IMR-90 (cell line): Measurements from ENCODE around the gene ZNRF3. TPM values are rescaled to one million over a fixed set of nuclear protein-coding genes. Genes with fewer than 3 reads are reported as not detected.

Source experiments
- ATAC-seq: fragments of 200-7000 bp; cut with Tn5 transposase; 2 replicates; pipeline ENCODE4 v1.9.1; 2020; ENCODE audit warnings: low read depth, mild to moderate bottlenecking, moderate library complexity
- BruUV-seq: library from RNA; stranded (reverse); fragments of 400-500 nt; replicated peaks from 2 replicates; lab custom pipeline; 2021; lab: Mats Ljungman, UMichigan
- CTCF ChIA-PET: fragments of 300-600 bp; formaldehyde crosslinking; extraction: SDS; loops from one replicate; lab custom pipeline; 2021; ENCODE audit warnings: antibody characterized with exemption; lab: Yijun Ruan, JAX
- POLR2A ChIA-PET: fragments of 300-600 bp; sonication (Branson Sonifier 250); formaldehyde crosslinking; loops from one replicate; lab custom pipeline; 2022; ENCODE audit warnings: antibody characterized with exemption; ENCODE audit not compliant: unreplicated experiment; lab: Charles Lee
- DNase-seq: peaks from one replicate; pipeline ENCODE4 v3.0.0; 2013
- H2AFZ ChIP-seq: replicated peaks from 2 replicates; pipeline ENCODE3; 2013; ENCODE audit warnings: low read length, mild to moderate bottlenecking; ENCODE audit not compliant: poor library complexity
- H2AK5ac ChIP-seq: 2 replicates; pipeline ENCODE4 v1.6.1; 2013; ENCODE audit warnings: low read depth, low read length, inconsistent platforms
- H2AK9ac ChIP-seq: replicated peaks from 2 replicates; pipeline ENCODE3; 2013; ENCODE audit warnings: mild to moderate bottlenecking, low read depth, low read length, moderate library complexity; ENCODE audit not compliant: poor library complexity
- H2BK120ac ChIP-seq: 2 replicates; pipeline ENCODE4 v1.6.1; 2013; ENCODE audit warnings: low read depth, low read length, inconsistent platforms
- H2BK15ac ChIP-seq: 3 replicates; pipeline ENCODE4 v1.6.1; 2013; ENCODE audit warnings: low read depth, low read length, inconsistent platforms
- H2BK20ac ChIP-seq: 2 replicates; pipeline ENCODE4 v1.6.1; 2013; ENCODE audit warnings: low read depth, mild to moderate bottlenecking, inconsistent platforms, low read length, moderate library complexity
- H2BK5ac ChIP-seq: 2 replicates; pipeline ENCODE4 v1.6.1; 2013; ENCODE audit warnings: mild to moderate bottlenecking, low read depth, low read length, inconsistent platforms; ENCODE audit not compliant: poor library complexity, severe bottlenecking
- H3K14ac ChIP-seq: replicated peaks from 2 replicates; pipeline ENCODE4 v1.6.1; 2013; ENCODE audit warnings: low read depth, low read length, inconsistent platforms
- H3K18ac ChIP-seq: 2 replicates; pipeline ENCODE4 v1.6.1; 2013; ENCODE audit warnings: low read depth, low read length, control low read depth
- H3K23ac ChIP-seq: 2 replicates; pipeline ENCODE4 v1.6.1; 2013; ENCODE audit warnings: low read depth, low read length, inconsistent platforms
- H3K27ac ChIP-seq: 2 replicates; pipeline ENCODE4 v1.5.1; 2013; ENCODE audit warnings: mild to moderate bottlenecking, control low read depth, low read length; ENCODE audit not compliant: insufficient read depth
- H3K27me3 ChIP-seq: 2 replicates; pipeline ENCODE4 v1.6.1; 2013; ENCODE audit warnings: low read length; ENCODE audit not compliant: control insufficient read depth, insufficient read depth
- H3K36me3 ChIP-seq: 2 replicates; pipeline ENCODE4 v1.6.1; 2013; ENCODE audit warnings: low read length, mixed read lengths; ENCODE audit not compliant: control insufficient read depth, insufficient read depth
- H3K4ac ChIP-seq: 2 replicates; pipeline ENCODE4 v1.6.1; 2013; ENCODE audit warnings: low read depth, low read length, inconsistent platforms
- H3K4me1 ChIP-seq: 2 replicates; pipeline ENCODE4 v1.6.1; 2013; ENCODE audit warnings: low read length, mixed read lengths; ENCODE audit not compliant: control insufficient read depth, insufficient read depth
- H3K4me2 ChIP-seq: 2 replicates; pipeline ENCODE4 v1.6.1; 2013; ENCODE audit warnings: low read depth, mild to moderate bottlenecking, control low read depth, low read length, moderate library complexity
- H3K4me3 ChIP-seq: 2 replicates; pipeline ENCODE4 v1.5.1; 2013; ENCODE audit warnings: low read depth, mild to moderate bottlenecking, control low read depth, low read length, moderate library complexity; ENCODE audit not compliant: insufficient read depth
- H3K56ac ChIP-seq: 2 replicates; pipeline ENCODE4 v1.6.1; 2013; ENCODE audit warnings: low read length, inconsistent platforms; ENCODE audit not compliant: insufficient read depth; ENCODE audit errors: extremely low read depth
- H3K79me1 ChIP-seq, 2 experiments: 2 replicates each; pipeline ENCODE4 v1.6.1; 2013; ENCODE audit warnings: low read length in 2 of 2, inconsistent platforms in 1 of 2, low read depth in 1 of 2
- H3K9ac ChIP-seq: 2 replicates; pipeline ENCODE4 v1.6.1; 2013; ENCODE audit warnings: low read depth, low read length, control low read depth
- H3K9me1 ChIP-seq: 2 replicates; pipeline ENCODE4 v1.6.1; 2013; ENCODE audit warnings: low read length, inconsistent platforms; ENCODE audit not compliant: insufficient read depth
- H3K9me3 ChIP-seq: 2 replicates; pipeline ENCODE4 v1.6.1; 2013; ENCODE audit warnings: low read length; ENCODE audit not compliant: control insufficient read depth, insufficient read depth
- H4K20me1 ChIP-seq: 2 replicates; pipeline ENCODE4 v1.6.1; 2013; ENCODE audit warnings: low read length, inconsistent platforms; ENCODE audit not compliant: insufficient read depth
- H4K5ac ChIP-seq: 2 replicates; pipeline ENCODE4 v1.6.1; 2013; ENCODE audit warnings: mild to moderate bottlenecking, low read depth, low read length, control low read depth
- H4K8ac ChIP-seq, 2 experiments: 2 replicates each; pipeline ENCODE4 v1.6.1; 2013; ENCODE audit warnings: low read depth in 2 of 2, low read length in 2 of 2, control low read depth in 1 of 2, inconsistent platforms in 1 of 2
- H4K91ac ChIP-seq: 2 replicates; pipeline ENCODE4 v1.6.1; 2013; ENCODE audit warnings: low read depth, low read length, inconsistent platforms; ENCODE audit not compliant: insufficient read depth
- BHLHE40 ChIP-seq: fragments of 150-350 bp; IDR thresholded peaks from 2 replicates; pipeline ENCODE4 v1.6.1; 2016; ENCODE audit warnings: mild to moderate bottlenecking, low read depth, low read length
- CEBPB ChIP-seq: IDR thresholded peaks from 2 replicates; pipeline ENCODE4 v1.6.1; 2012; ENCODE audit warnings: low read depth, low read length, improper control_type of control experiment
- CHD1 ChIP-seq: IDR thresholded peaks from 2 replicates; pipeline ENCODE4 v1.6.1; 2012; ENCODE audit warnings: low read depth, low read length, improper control_type of control experiment
- CTCF ChIP-seq: conservative IDR thresholded peaks from 2 replicates; pipeline ENCODE4 v1.5.1; 2012; ENCODE audit warnings: mild to moderate bottlenecking, low read depth, low read length, improper control_type of control experiment
- ELK1 ChIP-seq: fragments of 150-350 bp; IDR thresholded peaks from 2 replicates; pipeline ENCODE4 v1.6.1; 2016; ENCODE audit warnings: low read depth, mild to moderate bottlenecking, low read length, moderate library complexity, borderline replicate concordance
- FOS ChIP-seq: fragments of 150-350 bp; IDR thresholded peaks from 2 replicates; pipeline ENCODE4 v1.6.1; 2016; ENCODE audit warnings: low read depth, low read length
- MAZ ChIP-seq: IDR thresholded peaks from 2 replicates; pipeline ENCODE4 v1.6.1; 2012; ENCODE audit warnings: low read depth, mild to moderate bottlenecking, low read length, improper control_type of control experiment, moderate library complexity, borderline replicate concordance
- MXI1 ChIP-seq: IDR thresholded peaks from 2 replicates; pipeline ENCODE4 v1.6.1; 2012; ENCODE audit warnings: low read depth, mild to moderate bottlenecking, low read length, moderate library complexity, borderline replicate concordance
- NFE2L2 ChIP-seq: fragments of 150-350 bp; IDR thresholded peaks from 2 replicates; pipeline ENCODE4 v1.6.1; 2016; ENCODE audit warnings: low read depth, mild to moderate bottlenecking, low read length
- RAD21 ChIP-seq: IDR thresholded peaks from 2 replicates; pipeline ENCODE4 v1.6.1; 2012; ENCODE audit warnings: low read length, improper control_type of control experiment
- RCOR1 ChIP-seq: IDR thresholded peaks from 2 replicates; pipeline ENCODE4 v1.6.1; 2012; ENCODE audit warnings: mild to moderate bottlenecking, low read length, improper control_type of control experiment; ENCODE audit not compliant: insufficient replicate concordance
- RFX5 ChIP-seq: IDR thresholded peaks from 2 replicates; pipeline ENCODE4 v1.8.0; 2012; ENCODE audit warnings: low read depth, mild to moderate bottlenecking, low read length, moderate library complexity
- SMC3 ChIP-seq: fragments of 150-350 bp; IDR thresholded peaks from 2 replicates; pipeline ENCODE4 v1.6.1; 2016; ENCODE audit warnings: low read depth, mild to moderate bottlenecking, antibody characterized with exemption, low read length, moderate library complexity
- USF2 ChIP-seq: fragments of 150-350 bp; IDR thresholded peaks from 2 replicates; pipeline ENCODE4 v1.6.1; 2017; ENCODE audit warnings: mild to moderate bottlenecking, antibody characterized with exemption, low read length, low read depth
- WGBS, 2 experiments: methylation state at CpG; one replicate each; pipeline versions ENCODE4 v1.1.5 to v1.1.7; 2013; ENCODE audit warnings: missing lambda C conversion rate in 2 of 2; ENCODE audit not compliant: insufficient read length in 1 of 2; ENCODE audit errors: extremely low coverage in 2 of 2; 5-methylcytosine and 5-hydroxymethylcytosine counted together
- dilution Hi-C: fragments of 300-500 bp; cut with HindIII; formaldehyde crosslinking; loops from one replicate; pipeline ENCODE4 v1.14.3; 2018; ENCODE audit warnings: low sequenced_read_pairs; ENCODE audit not compliant: unreplicated experiment
- in situ Hi-C: fragments of 300-500 bp; cut with MboI; formaldehyde crosslinking; loops from 3 replicates; pipeline ENCODE4 v1.14.3; 2019; ENCODE audit warnings: low sequenced_read_pairs, inconsistent platforms, mixed read lengths
- intact Hi-C: fragments of 100-400 bp; cut with micrococcal nuclease; formaldehyde crosslinking; loops from 2 replicates; pipeline ENCODE4 v1.10.0; 2022
- polyA plus RNA-seq, 3 experiments: library from polyadenylated mRNA; depleted of rRNA; stranded (reverse); fragments of >200 nt; gene quantifications; 2 replicates each; pipeline ENCODE4 v1.2.3, GENCODE V29; 2012; ENCODE audit warnings: low replicate concordance in 1 of 3
- total RNA-seq: library from RNA; depleted of rRNA; stranded (reverse); fragments of >200 nt; gene quantifications from 2 replicates; pipeline ENCODE4 v1.2.3, GENCODE V29; 2012

Gene ZNRF3
- total and polyA plus RNA-seq, 2 of the 4 experiments (the other 2 are of a cell fraction), result 1.4 to 2.4 TPM

- no peak overlapping the region for H3K4me2 ChIP-seq
- no peaks in the 10 kb centered on the region for H3K4me1 ChIP-seq
- H2BK5ac ChIP-seq, result no peak overlapping the region
- H4K91ac ChIP-seq, result no peak overlapping the region
- H2AK9ac ChIP-seq, result no peak overlapping the region
- H2AFZ ChIP-seq, result no peak overlapping the region
- no peak for DNase-seq
- H3K9ac ChIP-seq, result no peak overlapping the region
- BruUV-seq, result no TSS peak
- no peaks in the 10 kb centered on the region for H3K36me3 ChIP-seq
- no peak overlapping the region for H3K4me3 ChIP-seq
- POLR2A ChIA-PET, result no interaction called here
- no CpG with 5 or more reads among the region's 4 CpGs for WGBS, 2 experiments
- no peak overlapping the region for H3K4ac ChIP-seq
- H2BK15ac ChIP-seq, result no peak overlapping the region
- H3K18ac ChIP-seq, result no peak overlapping the region
- no peak overlapping the region for H2AK5ac ChIP-seq
- CTCF ChIA-PET, result no interaction called here
- no peak overlapping the region for H3K23ac ChIP-seq
- no peak overlapping the region for H4K8ac ChIP-seq
- no peak overlapping the region for H2BK120ac ChIP-seq
- no peak for ATAC-seq
- H3K9me1 ChIP-seq, result no peaks in the 10 kb centered on the region; the same call in 1 of the 2 replicates
- intact Hi-C loops, result no loop called here
- no peaks in the 10 kb centered on the region for H3K9me3 ChIP-seq
- no peak overlapping the region for H4K5ac ChIP-seq
- no peak for TF ChIP-seq MXI1
- TF ChIP-seq SMC3, result no peak
- TF ChIP-seq CEBPB, result no peak
- TF ChIP-seq ELK1, result no peak
- no peak for TF ChIP-seq RFX5
- no peak for TF ChIP-seq CHD1
- no peak for TF ChIP-seq RCOR1
- no peak for TF ChIP-seq USF2
- no peak for TF ChIP-seq CTCF
- TF ChIP-seq FOS, result no peak
- no peak for TF ChIP-seq NFE2L2
- TF ChIP-seq RAD21, result no peak
- TF ChIP-seq MAZ, result no peak
- no peak for TF ChIP-seq BHLHE40
- in situ Hi-C loops, result no loop called here
- H3K27ac ChIP-seq, result no peak overlapping the region
- dilution Hi-C loops, result no loop called here
- no peak overlapping the region for H2BK20ac ChIP-seq
- H3K79me1 ChIP-seq, result peaks cover 9 to 40% of the 10 kb centered on the region in 2 experiments
- no peaks in the 10 kb centered on the region for H3K27me3 ChIP-seq
- H3K14ac ChIP-seq, result no peak overlapping the region
- H4K20me1 ChIP-seq, result peaks cover 7% of the 10 kb centered on the region
- H3K56ac ChIP-seq, result no peak overlapping the region
These were observed 10.4 kb downstream of the ZNRF3 start for GRCh38 chr22:28893810-28894209.
